ENCODE measurements around the gene TTLL10.

- TF ChIP-seq POLR2A (IDR thresholded peaks at IDR 0.05; ENCODE audit: low read depth) (no peak), POLR2AphosphoS5 (IDR thresholded peaks at IDR 0.05) (no peak), EP300 (IDR thresholded peaks at IDR 0.05) (no peak)
Measured at GRCh38 chr1:1175221-1176062, 1.8 kb downstream of the TTLL10 start.
